SK-N-MC (cell line): ENCODE data around the gene SMIM20.

Source experiments
- EZH2 ChIP-seq: fragments of 200-600 bp; sonication (generic); IDR thresholded peaks from one replicate; pipeline ENCODE4 v1.6.1; 2017; ENCODE audit warnings: antibody characterized with exemption
- POLR2AphosphoS5 ChIP-seq: IDR thresholded peaks from 2 replicates; pipeline ENCODE4 v1.6.1; 2012; ENCODE audit warnings: mild to moderate bottlenecking, low read depth, low read length, borderline replicate concordance

DNA sequence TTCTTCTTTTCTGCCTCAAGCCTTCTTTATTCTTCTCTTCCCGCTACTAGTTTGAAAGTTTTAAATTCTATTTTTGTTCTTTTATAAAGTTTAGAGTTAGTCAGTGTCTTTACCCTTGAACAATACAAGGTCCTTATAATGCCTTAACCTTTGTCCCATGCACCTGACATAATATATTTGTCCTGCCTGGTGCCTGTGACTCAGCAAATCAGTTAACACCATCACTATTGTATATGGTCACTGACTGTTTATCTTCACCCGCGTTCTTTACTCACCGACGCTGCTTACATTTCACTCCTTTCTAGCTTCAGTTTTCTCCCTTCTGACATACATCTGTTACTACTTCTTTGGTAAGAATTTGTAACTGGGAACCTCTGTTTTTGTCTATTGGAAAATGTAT is 5.7 kb downstream of the SMIM20 start:
- TF ChIP-seq POLR2AphosphoS5 (no peak), EZH2 (no peak)
